B cell (primary cell): ENCODE data around the gene XAGE2. TPM values are rescaled to one million over a fixed set of nuclear protein-coding genes. Genes with fewer than 3 reads are reported as not detected.

Source experiments
- ATAC-seq: fragments of 200-7000 bp; cut with Tn5 transposase; one replicate; pipeline ENCODE4 v1.10.0; 2021; ENCODE audit warnings: low read depth, mild to moderate bottlenecking, moderate number of reproducible peaks, moderate library complexity
- CTCF ChIA-PET: fragments of 350-600 bp; sonication (Branson Sonifier 250); formaldehyde crosslinking; loops from one replicate; lab custom pipeline; 2021; ENCODE audit warnings: antibody characterized with exemption, inconsistent platforms; lab: Charles Lee
- POLR2A ChIA-PET: fragments of 350-600 bp; sonication (Branson Sonifier 250); formaldehyde crosslinking; loops from one replicate; lab custom pipeline; 2021; ENCODE audit warnings: antibody characterized with exemption; lab: Charles Lee
- DNase-seq: peaks from one replicate; pipeline ENCODE4 v3.0.0; 2013
- H2AFZ ChIP-seq: 2 replicates; pipeline ENCODE4 v1.6.1; 2012; ENCODE audit warnings: mild to moderate bottlenecking, low read depth, low read length; ENCODE audit not compliant: insufficient read depth, poor library complexity, severe bottlenecking
- H3K27ac ChIP-seq, 2 donors: 1 replicate in 1 of 2; 2 replicates in 1 of 2; pipeline ENCODE4 v1.5.1; 2012 to 2013; ENCODE audit warnings: low read length in 2 of 2, mild to moderate bottlenecking in 2 of 2, moderate library complexity in 1 of 2
- H3K27me3 ChIP-seq, 4 experiments: fragments of 200-600 bp in 1 of 4; sonication (generic) in 1 of 4; replicated peaks in 1 of 4; 1 replicate in 2 of 4; 2 replicates in 2 of 4; pipeline versions ENCODE4 v1.6.1 to v1.7.0; 2013 to 2016; ENCODE audit warnings: low read length in 3 of 4, mild to moderate bottlenecking in 2 of 4, mixed read lengths in 1 of 4, moderate library complexity in 1 of 4; ENCODE audit not compliant: insufficient read depth in 4 of 4, control insufficient read depth in 3 of 4; ENCODE audit errors: control extremely low read depth in 1 of 4
- H3K36me3 ChIP-seq, 2 experiments: replicated peaks in 1 of 2; 1 replicate in 1 of 2; 2 replicates in 1 of 2; pipeline versions ENCODE4 v1.6.1 to v1.7.1; 2013; ENCODE audit warnings: low read length in 1 of 2; ENCODE audit not compliant: insufficient read depth in 2 of 2, control insufficient read depth in 1 of 2; ENCODE audit errors: control extremely low read depth in 1 of 2, extremely low read depth in 1 of 2
- H3K4me1 ChIP-seq, 2 donors: fragments of 200-600 bp in 1 of 2; sonication (generic) in 1 of 2; 1 replicate in 1 of 2; 2 replicates in 1 of 2; pipeline versions ENCODE4 v1.5.1 to v1.6.1; 2013 to 2017; ENCODE audit warnings: low read length in 2 of 2; ENCODE audit not compliant: control insufficient read depth in 2 of 2, insufficient read depth in 2 of 2
- H3K4me2 ChIP-seq: replicated peaks from 2 replicates; pipeline ENCODE3; 2012; ENCODE audit warnings: mild to moderate bottlenecking, low read depth, low read length; ENCODE audit not compliant: poor library complexity, severe bottlenecking
- H3K4me3 ChIP-seq, 5 experiments: fragments of 200-600 bp in 1 of 5; sonication (generic) in 1 of 5; 1 replicate in 3 of 5; 2 replicates in 2 of 5; pipeline versions ENCODE4 v1.5.1 to v1.7.0; 2011 to 2016; ENCODE audit warnings: low read length in 4 of 5, mild to moderate bottlenecking in 4 of 5, low read depth in 2 of 5, control low read depth in 1 of 5, moderate library complexity in 1 of 5; ENCODE audit not compliant: insufficient read depth in 1 of 5; ENCODE audit errors: control extremely low read depth in 1 of 5, extremely low read depth in 1 of 5
- H3K79me2 ChIP-seq: fragments of 200-600 bp; sonication (generic); one replicate; pipeline ENCODE4 v1.6.0; 2016; ENCODE audit warnings: low read length; ENCODE audit not compliant: control insufficient read depth, insufficient read depth
- H3K9ac ChIP-seq: fragments of 200-600 bp; sonication (generic); 2 replicates; pipeline ENCODE4 v1.6.1; 2017; ENCODE audit warnings: mild to moderate bottlenecking, low read length, moderate library complexity
- H3K9me3 ChIP-seq, 3 donors: one replicate each; pipeline versions ENCODE4 v1.6.1 to v1.7.1; 2013; ENCODE audit warnings: low read length in 2 of 3; ENCODE audit not compliant: control insufficient read depth in 2 of 3, insufficient read depth in 1 of 3; ENCODE audit errors: control extremely low read depth in 1 of 3
- H4K20me1 ChIP-seq: 2 replicates; pipeline ENCODE4 v1.6.0; 2012; ENCODE audit warnings: mild to moderate bottlenecking, low read length; ENCODE audit not compliant: insufficient read depth, control insufficient read depth, poor library complexity, severe bottlenecking
- H3K27ac Mint-ChIP-seq: one replicate; pipeline ENCODE4 v1.8.0; 2021; ENCODE audit warnings: mixed read lengths
- H3K27me3 Mint-ChIP-seq: one replicate; pipeline ENCODE4 v1.8.0; 2021; ENCODE audit warnings: mixed read lengths
- H3K4me1 Mint-ChIP-seq: one replicate; pipeline ENCODE4 v1.8.0; 2021; ENCODE audit warnings: mixed read lengths
- H3K4me3 Mint-ChIP-seq: one replicate; pipeline ENCODE4 v1.8.0; 2021; ENCODE audit warnings: mixed read lengths
- H3K9me3 Mint-ChIP-seq: one replicate; pipeline ENCODE4 v1.8.0; 2022; ENCODE audit warnings: mixed read lengths; ENCODE audit not compliant: insufficient read depth
- EZH2 ChIP-seq: IDR thresholded peaks from 2 replicates; pipeline ENCODE4 v1.6.1; 2012; ENCODE audit warnings: borderline replicate concordance, low read depth, mild to moderate bottlenecking, moderate library complexity, low read length; ENCODE audit not compliant: insufficient read depth, poor library complexity, severe bottlenecking
- WGBS: methylation state at CpG from one replicate; pipeline ENCODE4 v1.1.5; 2013; ENCODE audit warnings: missing lambda C conversion rate; ENCODE audit not compliant: insufficient coverage; 5-methylcytosine and 5-hydroxymethylcytosine counted together
- intact Hi-C: fragments of 100-400 bp; cut with micrococcal nuclease; formaldehyde crosslinking; loops from one replicate; pipeline ENCODE4 v1.10.0; 2022
- polyA plus RNA-seq: library from polyadenylated mRNA; depleted of rRNA; stranded (reverse); fragments of >200 nt; gene quantifications from 2 replicates; pipeline ENCODE4 v1.2.3, GENCODE V29; 2012
- small RNA-seq: library from RNA; depleted of rRNA; stranded (forward); fragments of <200 nt; gene quantifications from one replicate; pipeline ENCODE3, GENCODE V24; 2012; ENCODE audit warnings: low replicate concordance, low read depth; ENCODE audit not compliant: insufficient read length
- total RNA-seq, 2 donors: library from RNA; stranded (reverse); fragments of 120-200 nt in 1 of 2; gene quantifications; 1 replicate in 1 of 2; 2 replicates in 1 of 2; pipeline versions ENCODE4 v1.2.3 to v1.2.4, GENCODE V29; 2013 to 2022
- TF ChIP-seq, protein P1 (sequence below): fragments of 200-600 bp; IDR thresholded peaks from one replicate; pipeline ENCODE4 v1.8.0; 2022; ENCODE audit warnings: antibody characterized with exemption, mild to moderate bottlenecking

The XAGE2 gene
- total and polyA plus RNA-seq, 2 donors (not counting 1 experiment from before 2014, with no cell fraction given): not detected

DNA sequence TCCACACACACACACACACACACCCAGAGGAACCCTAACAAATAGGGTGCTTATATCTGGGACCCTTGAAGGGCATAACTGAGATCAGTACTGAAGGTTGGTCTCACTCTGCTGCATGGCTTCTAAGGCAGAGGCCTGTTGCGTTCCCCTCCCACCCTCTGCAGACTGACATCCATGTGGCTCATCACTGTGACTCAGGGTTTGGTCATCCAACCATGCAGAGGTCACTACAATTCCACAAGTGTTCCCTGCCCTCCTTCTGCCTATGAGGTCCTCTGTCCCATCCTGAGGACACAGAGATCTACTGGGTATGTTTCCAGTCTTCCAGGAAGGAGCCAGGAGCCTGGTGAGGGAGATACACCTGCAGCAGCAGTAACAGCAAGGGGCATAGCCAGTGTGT lies 55.8 kb downstream of the XAGE2 start:
- no peak overlapping the region for H3K27ac ChIP-seq
- no peaks in the 10 kb centered on the region for H3K27me3 ChIP-seq
- Mint-ChIP-seq H3K4me1 (no peaks in the 10 kb centered on the region), H3K27ac (no peak overlapping the region), H3K4me3 (no peak overlapping the region), H3K9me3 (no peaks in the 10 kb centered on the region), H3K27me3 (no peaks in the 10 kb centered on the region)
- H3K4me1 ChIP-seq: no peaks in the 10 kb centered on the region
- DNase-seq (no peak), ATAC-seq (no peak)
- no peak overlapping the region for H2AFZ ChIP-seq
- H3K9ac ChIP-seq: no peak overlapping the region
- H3K4me3 ChIP-seq: no peak overlapping the region
- WGBS: no CpG with 5 or more reads among the region's 1 CpG
- no peaks in the 10 kb centered on the region for H3K9me3 ChIP-seq
- no peaks in the 10 kb centered on the region for H3K36me3 ChIP-seq
- H3K4me2 ChIP-seq: no peak overlapping the region
- H3K79me2 ChIP-seq: no peaks in the 10 kb centered on the region
- intact Hi-C loops: no loop called here
- CTCF ChIA-PET: no interaction called here
- POLR2A ChIA-PET: no interaction called here
- no peaks in the 10 kb centered on the region for H4K20me1 ChIP-seq
- TF ChIP-seq, protein P1, sequence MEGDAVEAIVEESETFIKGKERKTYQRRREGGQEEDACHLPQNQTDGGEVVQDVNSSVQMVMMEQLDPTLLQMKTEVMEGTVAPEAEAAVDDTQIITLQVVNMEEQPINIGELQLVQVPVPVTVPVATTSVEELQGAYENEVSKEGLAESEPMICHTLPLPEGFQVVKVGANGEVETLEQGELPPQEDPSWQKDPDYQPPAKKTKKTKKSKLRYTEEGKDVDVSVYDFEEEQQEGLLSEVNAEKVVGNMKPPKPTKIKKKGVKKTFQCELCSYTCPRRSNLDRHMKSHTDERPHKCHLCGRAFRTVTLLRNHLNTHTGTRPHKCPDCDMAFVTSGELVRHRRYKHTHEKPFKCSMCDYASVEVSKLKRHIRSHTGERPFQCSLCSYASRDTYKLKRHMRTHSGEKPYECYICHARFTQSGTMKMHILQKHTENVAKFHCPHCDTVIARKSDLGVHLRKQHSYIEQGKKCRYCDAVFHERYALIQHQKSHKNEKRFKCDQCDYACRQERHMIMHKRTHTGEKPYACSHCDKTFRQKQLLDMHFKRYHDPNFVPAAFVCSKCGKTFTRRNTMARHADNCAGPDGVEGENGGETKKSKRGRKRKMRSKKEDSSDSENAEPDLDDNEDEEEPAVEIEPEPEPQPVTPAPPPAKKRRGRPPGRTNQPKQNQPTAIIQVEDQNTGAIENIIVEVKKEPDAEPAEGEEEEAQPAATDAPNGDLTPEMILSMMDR: no peak
- no peak for TF ChIP-seq EZH2

Small RNAs within 50 kb of the gene (small RNA-seq; reads per million reads assigned to genes)
- gene MIR8088: not detected

Other genes with a start within 250 kb of the XAGE2 start
- gene MAGED4, start 184.1 kb upstream of the XAGE2 start, total RNA-seq: 8.6 and 12.1 TPM in 2 replicates
- gene MAGED4, start 184.1 kb upstream of the XAGE2 start, polyA plus RNA-seq: 4.8 and 12.2 TPM in 2 replicates
- gene XAGE1A, start 126.8 kb downstream of the XAGE2 start, total RNA-seq: not detected in 2 replicates
- gene XAGE1A, start 126.8 kb downstream of the XAGE2 start, polyA plus RNA-seq: not detected in 2 replicates
- gene XAGE1B, start 148.0 kb downstream of the XAGE2 start, total RNA-seq: not detected in 2 replicates
- not detected in 2 replicates for gene XAGE1B, start 148.0 kb downstream of the XAGE2 start, polyA plus RNA-seq